ENCODE results near the gene DIPK1B.

DIPK1B gene

DNA sequence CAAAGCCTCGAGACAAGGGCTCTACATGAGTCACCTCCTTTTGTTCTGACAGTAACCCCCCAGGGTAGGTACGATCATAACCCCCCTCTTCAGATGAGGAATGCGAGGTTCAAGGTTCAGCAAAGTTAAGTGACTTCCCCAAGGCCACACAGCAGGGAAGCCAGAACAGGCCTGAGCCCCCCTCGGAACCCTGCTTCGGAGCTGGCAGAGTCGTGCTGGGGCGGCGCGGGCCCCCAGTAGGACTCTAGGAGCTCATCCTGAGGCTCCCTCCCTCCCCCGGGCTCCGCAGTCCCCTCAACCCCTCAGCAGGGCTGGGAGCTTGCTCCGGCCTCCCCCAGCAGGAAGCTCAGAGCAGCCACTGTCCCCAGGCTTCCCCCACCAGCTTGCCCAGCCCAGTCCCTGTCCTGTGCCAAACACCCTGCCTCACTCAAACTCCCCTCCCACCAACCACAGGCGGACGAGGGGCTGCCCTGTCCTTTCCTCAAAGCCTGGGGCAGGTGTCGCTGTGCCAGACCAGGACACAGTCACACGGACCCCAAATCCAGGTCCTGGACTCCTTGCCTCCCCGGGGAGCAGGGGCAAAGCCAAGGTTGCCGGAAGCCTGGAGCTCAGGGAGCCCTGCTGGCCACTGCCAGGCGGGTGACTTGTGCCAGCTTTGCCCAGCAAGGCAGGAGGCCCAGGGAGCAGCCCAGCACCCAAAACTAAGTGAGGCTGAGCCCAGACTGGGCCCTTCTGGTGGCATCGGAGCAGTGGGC lies 30.2 kb upstream of the DIPK1B start:
- H3K36me3 ChIP-seq (ENCODE audit: control insufficient read depth, insufficient read depth, low read length) = no peaks in the 10 kb centered on the region
- H3K27me3 ChIP-seq (replicated peaks; ENCODE audit: control insufficient read depth, insufficient read depth, low read length, poor library complexity, severe bottlenecking) = no peaks in the 10 kb centered on the region
- H3K27ac ChIP-seq (ENCODE audit: insufficient read depth, low read length, poor library complexity, severe bottlenecking) = no peak overlapping the region
- DNase-seq = no peak
- H3K4me3 ChIP-seq (ENCODE audit: insufficient read depth, low read depth, low read length, poor library complexity, severe bottlenecking) = no peak overlapping the region
- no peaks in the 10 kb centered on the region for H3K9me3 ChIP-seq (ENCODE audit: control insufficient read depth, low read length)
- H3K4me1 ChIP-seq (ENCODE audit: control insufficient read depth, insufficient read depth, low read length, poor library complexity, severe bottlenecking) = peaks cover 10% of the 10 kb centered on the region

GRCh38 chr9:136682710-136683109 lies 29.7 kb upstream of the DIPK1B start:
- no peak for DNase-seq
- Histone ChIP-seq H3K27me3 (replicated peaks; ENCODE audit: control insufficient read depth, insufficient read depth, low read length, poor library complexity, severe bottlenecking) (no peaks in the 10 kb centered on the region), H3K4me1 (ENCODE audit: control insufficient read depth, insufficient read depth, low read length, poor library complexity, severe bottlenecking) (peaks cover 11% of the 10 kb centered on the region), H3K9me3 (ENCODE audit: control insufficient read depth, low read length) (no peaks in the 10 kb centered on the region), H3K36me3 (ENCODE audit: control insufficient read depth, insufficient read depth, low read length) (no peaks in the 10 kb centered on the region), H3K27ac (ENCODE audit: insufficient read depth, low read length, poor library complexity, severe bottlenecking) (no peak overlapping the region), H3K4me3 (ENCODE audit: insufficient read depth, low read depth, low read length, poor library complexity, severe bottlenecking) (no peak overlapping the region)

DNA sequence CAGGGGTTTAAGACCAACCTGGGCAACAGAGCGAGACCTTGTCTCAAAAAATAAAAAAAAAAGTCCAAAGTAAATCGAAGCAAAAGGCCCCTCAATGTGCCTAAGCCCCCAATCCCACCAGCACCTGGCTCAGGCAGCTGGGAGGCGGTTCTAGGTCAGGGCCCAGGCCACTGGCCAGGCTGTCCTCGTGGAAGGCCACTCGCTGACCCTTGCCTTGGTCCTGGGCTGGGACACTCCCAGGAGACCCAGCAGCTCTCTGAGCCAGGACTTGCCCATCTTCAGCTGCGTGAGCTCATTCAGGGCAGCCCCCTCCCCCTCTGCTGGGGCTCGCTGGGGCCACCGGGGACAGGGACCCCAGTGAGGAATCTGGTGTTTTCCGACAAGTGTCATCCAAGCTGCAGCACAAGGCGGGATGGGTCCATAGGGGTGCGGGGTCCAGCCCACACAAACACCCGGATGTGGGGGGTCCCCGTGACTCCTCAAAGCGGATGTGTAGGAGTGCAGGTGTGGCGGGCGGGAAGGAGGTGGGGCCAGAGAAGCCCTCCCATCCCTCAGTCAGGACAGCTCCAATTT lies 29.1 kb upstream of the DIPK1B start:
- Histone ChIP-seq H3K36me3 (ENCODE audit: control insufficient read depth, insufficient read depth, low read length) (no peaks in the 10 kb centered on the region), H3K27ac (ENCODE audit: insufficient read depth, low read length, poor library complexity, severe bottlenecking) (no peak overlapping the region), H3K4me3 (ENCODE audit: insufficient read depth, low read depth, low read length, poor library complexity, severe bottlenecking) (no peak overlapping the region), H3K9me3 (ENCODE audit: control insufficient read depth, low read length) (no peaks in the 10 kb centered on the region), H3K4me1 (ENCODE audit: control insufficient read depth, insufficient read depth, low read length, poor library complexity, severe bottlenecking) (peaks cover 14% of the 10 kb centered on the region), H3K27me3 (replicated peaks; ENCODE audit: control insufficient read depth, insufficient read depth, low read length, poor library complexity, severe bottlenecking) (no peaks in the 10 kb centered on the region)
- no peak for DNase-seq

GRCh38 chr9:136683755-136684154 lies 28.6 kb upstream of the DIPK1B start:
- peaks cover 14% of the 10 kb centered on the region for H3K4me1 ChIP-seq (ENCODE audit: control insufficient read depth, insufficient read depth, low read length, poor library complexity, severe bottlenecking)

GRCh38 chr9:136684339-136684738 lies 28.0 kb upstream of the DIPK1B start:
- Histone ChIP-seq H3K4me1 (ENCODE audit: control insufficient read depth, insufficient read depth, low read length, poor library complexity, severe bottlenecking) (peaks cover 14% of the 10 kb centered on the region), H3K36me3 (ENCODE audit: control insufficient read depth, insufficient read depth, low read length) (no peaks in the 10 kb centered on the region)

More at GRCh38 chr9:136683755-136684154, 28.6 kb upstream of the DIPK1B start:
- Histone ChIP-seq H3K9me3 (ENCODE audit: control insufficient read depth, low read length) (no peaks in the 10 kb centered on the region), H3K4me3 (ENCODE audit: insufficient read depth, low read depth, low read length, poor library complexity, severe bottlenecking) (no peak overlapping the region), H3K27ac (ENCODE audit: insufficient read depth, low read length, poor library complexity, severe bottlenecking) (no peak overlapping the region), H3K27me3 (replicated peaks; ENCODE audit: control insufficient read depth, insufficient read depth, low read length, poor library complexity, severe bottlenecking) (no peaks in the 10 kb centered on the region), H3K36me3 (ENCODE audit: control insufficient read depth, insufficient read depth, low read length) (no peaks in the 10 kb centered on the region)
- DNase-seq = no peak

GRCh38 chr9:136684799-136685198 lies 27.6 kb upstream of the DIPK1B start:
- H3K36me3 ChIP-seq (ENCODE audit: control insufficient read depth, insufficient read depth, low read length) = no peaks in the 10 kb centered on the region
- H3K27ac ChIP-seq (ENCODE audit: insufficient read depth, low read length, poor library complexity, severe bottlenecking) = no peak overlapping the region
- no peaks in the 10 kb centered on the region for H3K9me3 ChIP-seq (ENCODE audit: control insufficient read depth, low read length)
- DNase-seq = no peak
- H3K4me1 ChIP-seq (ENCODE audit: control insufficient read depth, insufficient read depth, low read length, poor library complexity, severe bottlenecking) = peaks cover 14% of the 10 kb centered on the region
- H3K27me3 ChIP-seq (replicated peaks; ENCODE audit: control insufficient read depth, insufficient read depth, low read length, poor library complexity, severe bottlenecking) = no peaks in the 10 kb centered on the region
- H3K4me3 ChIP-seq (ENCODE audit: insufficient read depth, low read depth, low read length, poor library complexity, severe bottlenecking) = no peak overlapping the region

More at GRCh38 chr9:136684339-136684738, 28.0 kb upstream of the DIPK1B start:
- no peak overlapping the region for H3K4me3 ChIP-seq (ENCODE audit: insufficient read depth, low read depth, low read length, poor library complexity, severe bottlenecking)
- no peaks in the 10 kb centered on the region for H3K27me3 ChIP-seq (replicated peaks; ENCODE audit: control insufficient read depth, insufficient read depth, low read length, poor library complexity, severe bottlenecking)
- H3K27ac ChIP-seq (ENCODE audit: insufficient read depth, low read length, poor library complexity, severe bottlenecking) = no peak overlapping the region
- no peaks in the 10 kb centered on the region for H3K9me3 ChIP-seq (ENCODE audit: control insufficient read depth, low read length)
- no peak for DNase-seq

DNA sequence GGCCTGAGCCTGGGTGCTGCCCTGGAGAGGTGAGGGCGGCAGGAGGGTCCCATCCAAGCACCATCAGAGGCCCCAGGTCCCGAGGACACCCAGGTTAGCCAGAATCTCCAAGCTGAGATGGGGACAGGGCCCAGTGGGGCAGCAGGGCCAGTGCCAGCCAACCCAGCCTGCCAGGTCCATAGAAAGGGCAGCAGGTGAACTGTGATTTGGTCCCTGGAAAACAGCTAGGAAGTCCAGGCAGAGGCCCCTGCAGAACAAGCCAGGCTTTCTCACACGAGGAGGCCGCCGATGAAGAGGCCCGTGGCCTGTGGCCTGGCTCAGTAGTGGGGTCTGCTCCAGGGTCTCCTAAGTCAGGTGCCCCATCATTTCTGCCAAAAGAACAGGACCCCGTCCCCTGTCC lies 27.2 kb upstream of the DIPK1B start:
- Histone ChIP-seq H3K4me1 (ENCODE audit: control insufficient read depth, insufficient read depth, low read length, poor library complexity, severe bottlenecking) (peaks cover 14% of the 10 kb centered on the region), H3K36me3 (ENCODE audit: control insufficient read depth, insufficient read depth, low read length) (no peaks in the 10 kb centered on the region), H3K4me3 (ENCODE audit: insufficient read depth, low read depth, low read length, poor library complexity, severe bottlenecking) (no peak overlapping the region), H3K9me3 (ENCODE audit: control insufficient read depth, low read length) (no peaks in the 10 kb centered on the region), H3K27ac (ENCODE audit: insufficient read depth, low read length, poor library complexity, severe bottlenecking) (no peak overlapping the region), H3K27me3 (replicated peaks; ENCODE audit: control insufficient read depth, insufficient read depth, low read length, poor library complexity, severe bottlenecking) (no peaks in the 10 kb centered on the region)
- no peak for DNase-seq

GRCh38 chr9:136685790-136686533 lies 26.4 kb upstream of the DIPK1B start:
- DNase-seq = no peak
- Histone ChIP-seq H3K4me1 (ENCODE audit: control insufficient read depth, insufficient read depth, low read length, poor library complexity, severe bottlenecking) (peaks cover 14% of the 10 kb centered on the region), H3K4me3 (ENCODE audit: insufficient read depth, low read depth, low read length, poor library complexity, severe bottlenecking) (peak overlapping the region; percentile 74), H3K36me3 (ENCODE audit: control insufficient read depth, insufficient read depth, low read length) (no peaks in the 10 kb centered on the region), H3K27ac (ENCODE audit: insufficient read depth, low read length, poor library complexity, severe bottlenecking) (no peak overlapping the region), H3K9me3 (ENCODE audit: control insufficient read depth, low read length) (no peaks in the 10 kb centered on the region), H3K27me3 (replicated peaks; ENCODE audit: control insufficient read depth, insufficient read depth, low read length, poor library complexity, severe bottlenecking) (no peaks in the 10 kb centered on the region)

- Histone ChIP-seq H3K27ac (ENCODE audit: insufficient read depth, low read length, poor library complexity, severe bottlenecking) (no peak overlapping the region), H3K4me3 (ENCODE audit: insufficient read depth, low read depth, low read length, poor library complexity, severe bottlenecking) (peak overlapping the region; percentile 74), H3K4me1 (ENCODE audit: control insufficient read depth, insufficient read depth, low read length, poor library complexity, severe bottlenecking) (peaks cover 14% of the 10 kb centered on the region)
Measured at GRCh38 chr9:136686534-136686793, 25.9 kb upstream of the DIPK1B start.

More at GRCh38 chr9:136686534-136686793, 25.9 kb upstream of the DIPK1B start:
- Histone ChIP-seq H3K36me3 (ENCODE audit: control insufficient read depth, insufficient read depth, low read length) (no peaks in the 10 kb centered on the region), H3K27me3 (replicated peaks; ENCODE audit: control insufficient read depth, insufficient read depth, low read length, poor library complexity, severe bottlenecking) (no peaks in the 10 kb centered on the region), H3K9me3 (ENCODE audit: control insufficient read depth, low read length) (no peaks in the 10 kb centered on the region)
- DNase-seq = no peak
